ENCODE measurements around the gene UGT1A1. TPM values are rescaled to one million over a fixed set of nuclear protein-coding genes. Genes with fewer than 3 reads are reported as not detected.

Gene UGT1A1
- total RNA-seq, 1 experiment from 2014 or later, result not detected

DNA sequence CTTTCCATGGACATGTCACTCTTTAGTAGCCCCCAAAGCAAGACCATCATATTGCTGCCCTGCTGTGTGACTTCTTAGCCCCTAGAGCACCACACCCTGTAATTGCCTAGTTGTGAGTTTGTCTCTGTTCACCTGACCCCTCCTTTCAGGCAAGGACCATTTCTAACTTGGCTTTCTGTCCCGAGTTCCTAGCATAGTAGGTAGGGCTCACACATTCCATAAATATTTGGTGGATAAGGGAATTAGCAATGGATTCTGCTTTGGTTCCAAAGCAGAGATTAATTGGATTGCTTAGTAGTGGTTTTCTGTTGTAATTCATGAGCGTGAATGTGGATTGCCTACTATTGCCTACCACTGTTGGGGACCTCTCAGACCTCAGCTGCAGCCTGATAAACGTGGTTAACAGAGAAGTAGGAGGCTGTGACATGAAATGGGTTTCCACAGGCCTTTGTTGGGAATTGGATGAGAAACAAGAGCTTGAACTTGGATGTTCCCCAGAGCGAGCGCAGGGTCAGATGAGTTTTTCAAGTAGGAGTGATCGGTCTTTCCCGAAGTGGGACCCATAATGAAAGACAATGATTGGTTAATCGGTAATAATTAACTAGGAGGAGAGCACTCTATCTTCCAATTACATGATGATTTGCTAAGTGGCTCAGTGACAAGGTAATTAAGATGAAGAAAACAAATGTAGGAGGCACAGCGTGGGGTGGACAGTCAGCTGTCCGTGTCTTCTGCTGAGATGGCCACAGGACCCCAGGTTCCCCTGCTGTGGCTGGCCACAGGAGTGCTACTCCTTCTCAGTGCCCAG, 13.4 kb upstream of the UGT1A1 start:
- H3K79me2 ChIP-seq (ENCODE audit: insufficient read depth, low read length), result no peaks in the 10 kb centered on the region
- no peak overlapping the region for H3K18ac ChIP-seq (ENCODE audit: insufficient read length, low read depth, low read length)

More for the DNA sequence above, 13.4 kb upstream of the UGT1A1 start:
- Histone ChIP-seq H3K9ac (ENCODE audit: extremely low read depth, insufficient read length, low read length) (no peak overlapping the region), H3K4me1 (ENCODE audit: insufficient read depth, low read length) (no peaks in the 10 kb centered on the region), H3K27ac (ENCODE audit: insufficient read length, low read depth, low read length) (no peak overlapping the region), H3K14ac (ENCODE audit: insufficient read depth, low read length) (no peak overlapping the region), H3K4ac (ENCODE audit: low read depth, low read length) (no peak overlapping the region), H2BK12ac (ENCODE audit: insufficient read length, low read depth, low read length) (no peak overlapping the region), H2AFZ (ENCODE audit: low read length) (no peak overlapping the region), H3K79me1 (ENCODE audit: insufficient read depth, low read depth, low read length, poor library complexity, severe bottlenecking) (no peaks in the 10 kb centered on the region), H2BK5ac (ENCODE audit: insufficient read length, low read length) (no peak overlapping the region), H3K23ac (ENCODE audit: insufficient read length, low read depth, low read length) (no peak overlapping the region), H3K4me2 (ENCODE audit: insufficient read depth, insufficient read length, low read length) (no peak overlapping the region), H4K20me1 (ENCODE audit: control insufficient read depth, insufficient read depth, insufficient read length) (no peaks in the 10 kb centered on the region), H3K56ac (ENCODE audit: insufficient read length, low read depth, low read length) (no peak overlapping the region), H3K9me3 (ENCODE audit: control insufficient read depth, low read depth, low read length) (no peaks in the 10 kb centered on the region), H4K91ac (ENCODE audit: insufficient read length, low read depth, low read length) (no peak overlapping the region), H3K27me3 (ENCODE audit: insufficient read depth, low read length) (no peaks in the 10 kb centered on the region), H2BK120ac (ENCODE audit: low read depth, low read length, poor library complexity, severe bottlenecking) (no peak overlapping the region), H4K5ac (ENCODE audit: insufficient read length, low read depth, low read length) (no peak overlapping the region), H3K23me2 (ENCODE audit: insufficient read length, low read depth, low read length, poor library complexity, severe bottlenecking) (no peaks in the 10 kb centered on the region), H2BK20ac (ENCODE audit: low read depth, low read length, poor library complexity, severe bottlenecking) (no peak overlapping the region), H3T11ph (ENCODE audit: low read length) (no peak overlapping the region), H4K8ac (replicated peaks; ENCODE audit: insufficient read length, low read depth, low read length) (no peak overlapping the region), H2BK15ac (ENCODE audit: low read depth, low read length) (no peak overlapping the region), H2AK5ac (ENCODE audit: insufficient read length, low read length) (no peak overlapping the region)
- Mint-ChIP-seq H3K36me3 (ENCODE audit: insufficient read depth in 1 of 3, low read depth in 3 of 3) (peaks cover 7 to 14% (median 8%) of the 10 kb centered on the region in 3 experiments; a peak in 5 of 7 replicates), H3K27ac (no peak overlapping the region), H3K4me3 (no peak overlapping the region), H3K27me3 (ENCODE audit: low read depth) (peaks cover 12% of the 10 kb centered on the region), H3K4me1 (no peaks in the 10 kb centered on the region), H3K9me3 (peaks cover 35 to 42% of the 10 kb centered on the region in 2 experiments)
- TF ChIP-seq, protein P1, sequence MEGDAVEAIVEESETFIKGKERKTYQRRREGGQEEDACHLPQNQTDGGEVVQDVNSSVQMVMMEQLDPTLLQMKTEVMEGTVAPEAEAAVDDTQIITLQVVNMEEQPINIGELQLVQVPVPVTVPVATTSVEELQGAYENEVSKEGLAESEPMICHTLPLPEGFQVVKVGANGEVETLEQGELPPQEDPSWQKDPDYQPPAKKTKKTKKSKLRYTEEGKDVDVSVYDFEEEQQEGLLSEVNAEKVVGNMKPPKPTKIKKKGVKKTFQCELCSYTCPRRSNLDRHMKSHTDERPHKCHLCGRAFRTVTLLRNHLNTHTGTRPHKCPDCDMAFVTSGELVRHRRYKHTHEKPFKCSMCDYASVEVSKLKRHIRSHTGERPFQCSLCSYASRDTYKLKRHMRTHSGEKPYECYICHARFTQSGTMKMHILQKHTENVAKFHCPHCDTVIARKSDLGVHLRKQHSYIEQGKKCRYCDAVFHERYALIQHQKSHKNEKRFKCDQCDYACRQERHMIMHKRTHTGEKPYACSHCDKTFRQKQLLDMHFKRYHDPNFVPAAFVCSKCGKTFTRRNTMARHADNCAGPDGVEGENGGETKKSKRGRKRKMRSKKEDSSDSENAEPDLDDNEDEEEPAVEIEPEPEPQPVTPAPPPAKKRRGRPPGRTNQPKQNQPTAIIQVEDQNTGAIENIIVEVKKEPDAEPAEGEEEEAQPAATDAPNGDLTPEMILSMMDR (conservative IDR thresholded peaks at IDR 0.05), result no peak
- no peak for DNase-seq
- no CpG with 5 or more reads among the region's 10 CpGs for WGBS (ENCODE audit: extremely low coverage, insufficient read length, low lambda C conversion rate)
